T47D (cell line): ENCODE measurements around the gene LSM8.
"Not testable (repeated sequence)": the region's sequence is repeated elsewhere in the genome, so short reads cannot be mapped to it uniquely, and the experiment has no call there.

ENCODE experiments used
- DNase-seq, 2 experiments: peaks; one replicate each; pipeline versions ENCODE4 v3.0.0 to v3.0.0-alpha.2; 2011 to 2012; ENCODE audit warnings: low read depth in 1 of 2, low spot score in 1 of 2
- JUND ChIP-seq: IDR thresholded peaks from 2 replicates; pipeline ENCODE4 v1.6.1; 2012; ENCODE audit warnings: low read depth
- in situ Hi-C: cut with HindIII; loops from 2 replicates; pipeline ENCODE4 v1.10.0; 2016; ENCODE audit warnings: low sequenced_read_pairs, low pct_unique_long_range_greater_than_20kb

The LSM8 gene

DNA sequence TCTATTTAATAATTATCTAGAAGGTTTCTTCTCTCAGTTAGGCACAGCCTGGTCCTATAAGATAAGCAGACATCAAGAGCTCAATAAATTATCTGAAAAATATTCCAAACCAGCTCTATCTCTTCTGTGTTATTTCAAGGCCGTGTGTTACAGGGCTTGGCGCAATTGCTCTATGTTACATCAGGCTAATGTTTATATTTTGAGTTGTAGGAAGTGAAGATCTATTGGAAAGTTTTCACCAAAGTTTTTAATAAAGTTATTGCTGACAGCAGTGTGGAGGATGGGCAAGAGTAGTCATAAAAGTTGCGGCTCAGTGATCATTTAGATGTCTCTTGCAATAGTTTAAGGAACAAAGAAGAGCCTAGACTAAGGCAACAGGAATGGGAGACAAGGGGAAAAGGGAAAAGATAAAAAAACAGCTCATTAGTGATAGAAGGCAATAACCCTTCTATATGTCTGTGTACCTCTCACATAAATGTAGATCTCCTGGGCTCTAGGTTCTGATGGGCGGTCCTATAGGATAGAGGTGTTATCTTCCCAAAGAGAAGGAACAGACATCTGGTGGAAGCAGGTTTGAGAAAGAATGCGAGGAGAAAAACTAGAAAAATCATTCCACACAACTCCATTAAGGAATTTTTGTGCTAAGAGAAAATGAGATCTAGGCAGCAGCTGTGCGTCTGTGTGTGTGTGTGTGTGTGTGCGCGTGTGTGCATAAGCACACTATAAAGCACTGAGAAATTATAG is 34.6 kb downstream of the LSM8 start:
- DNase-seq, result no peak
- TF ChIP-seq JUND, result no peak
- in situ Hi-C loops, result no loop called here

DNA sequence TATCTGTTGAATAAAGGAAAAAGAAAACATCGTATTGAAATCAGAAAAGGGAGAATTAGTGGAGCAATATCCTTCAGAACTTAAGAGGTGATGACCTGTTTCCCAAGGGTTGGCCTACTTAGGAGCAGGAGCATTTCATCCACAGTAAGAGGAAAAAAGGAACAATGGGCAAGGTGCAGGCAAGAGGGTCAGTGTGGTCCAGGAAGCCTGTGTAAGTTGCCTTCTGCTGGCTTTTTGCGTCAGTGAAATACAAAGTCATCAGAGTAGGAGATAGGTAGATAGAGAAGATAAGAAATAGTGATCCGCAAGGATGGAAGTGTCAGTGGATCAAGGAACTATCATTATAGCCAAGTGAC is 35.2 kb downstream of the LSM8 start:
- in situ Hi-C loops, result no loop called here
- DNase-seq, result no peak
- TF ChIP-seq JUND, result no peak

DNA sequence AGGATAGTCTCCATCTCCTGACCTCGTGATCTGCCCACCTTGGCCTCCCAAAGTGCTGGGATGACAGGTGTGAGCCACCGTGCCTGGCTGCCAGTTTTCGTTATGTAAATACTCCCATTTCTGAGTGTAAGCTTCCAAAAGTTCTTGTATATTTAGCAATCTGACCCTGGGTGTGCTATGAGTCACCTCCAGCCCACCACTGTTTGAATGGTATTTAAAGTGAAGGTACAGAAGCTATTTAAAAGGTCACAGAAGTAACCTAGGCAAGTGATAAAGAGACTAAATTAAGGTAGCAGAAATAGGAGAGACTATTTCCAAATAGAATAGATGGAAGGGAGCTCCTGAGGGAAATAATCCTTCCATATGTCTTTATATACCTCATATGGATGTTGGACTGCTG is 36.6 kb downstream of the LSM8 start:
- in situ Hi-C loops, result no loop called here
- DNase-seq, result no peak
- TF ChIP-seq JUND, result no peak

DNA sequence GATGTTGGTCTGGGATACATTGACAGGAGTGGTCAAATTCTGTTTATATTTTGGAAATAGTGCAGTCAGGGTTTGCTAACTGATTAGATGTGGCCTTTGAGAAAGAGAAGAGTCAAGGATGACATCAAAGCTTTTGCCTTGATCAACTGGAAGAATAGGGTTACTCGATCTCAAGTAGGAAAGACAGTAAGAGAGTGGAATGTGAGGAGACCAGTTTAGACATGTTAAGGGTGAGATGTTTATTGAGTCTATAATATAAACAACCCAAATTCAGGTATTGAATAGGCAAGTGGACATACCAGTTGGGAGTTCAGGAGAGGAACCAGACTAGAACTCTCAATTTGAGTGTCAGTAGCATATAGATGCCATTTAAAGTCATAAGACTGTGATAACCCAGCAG is 38.6 kb downstream of the LSM8 start:
- TF ChIP-seq JUND, result no peak
- in situ Hi-C loops, result no loop called here
- no peak for DNase-seq

DNA sequence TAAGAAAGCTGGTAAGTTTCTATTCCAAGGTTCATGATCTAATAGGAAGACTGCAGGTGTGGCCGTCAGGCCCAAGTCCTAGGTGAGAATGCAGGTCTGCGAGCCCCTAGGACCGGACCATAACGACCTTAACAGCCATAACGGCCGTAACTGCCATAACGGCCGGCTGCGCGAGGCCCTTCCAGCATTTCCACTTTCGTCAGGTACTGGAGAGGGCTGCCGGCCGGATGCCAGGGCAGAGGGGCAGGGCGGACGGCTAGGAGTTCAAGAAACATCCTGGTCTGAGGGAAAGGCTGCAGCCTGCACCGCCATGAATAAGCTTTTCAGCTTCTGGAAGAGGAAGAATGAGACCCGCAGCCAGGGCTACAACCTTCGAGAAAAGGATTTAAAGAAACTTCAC is 40.6 kb downstream of the LSM8 start, which contains the start of gene ANKRD7:
ANKRD7 (plus strand) TSS at position 184 of the 400 bp plus-strand sequence; CDS start at position 311, 127 bp downstream.
- in situ Hi-C loops, result no loop called here
- DNase-seq, result no peak
- no peak for TF ChIP-seq JUND

DNA sequence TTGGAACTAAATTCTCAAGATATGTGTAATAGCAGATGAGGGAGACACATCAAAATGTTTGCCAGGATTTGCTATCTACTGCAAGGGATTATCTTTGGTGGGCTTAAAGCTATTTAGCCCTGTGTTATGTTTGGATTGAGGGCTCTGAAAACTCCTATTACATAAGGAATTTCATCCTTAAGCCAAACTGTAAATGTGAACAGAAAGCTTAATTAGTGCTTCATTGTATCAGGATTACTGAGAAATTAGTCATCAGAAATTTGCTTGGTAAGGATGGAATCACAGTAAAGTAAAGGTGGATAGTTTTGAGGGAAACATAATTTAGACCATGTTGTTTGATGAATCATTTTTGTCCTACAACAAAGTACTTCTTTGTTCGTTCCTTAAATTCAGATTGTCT is 48.9 kb downstream of the LSM8 start:
- no peak for DNase-seq
- in situ Hi-C loops, result no loop called here
- no peak for TF ChIP-seq JUND

DNA sequence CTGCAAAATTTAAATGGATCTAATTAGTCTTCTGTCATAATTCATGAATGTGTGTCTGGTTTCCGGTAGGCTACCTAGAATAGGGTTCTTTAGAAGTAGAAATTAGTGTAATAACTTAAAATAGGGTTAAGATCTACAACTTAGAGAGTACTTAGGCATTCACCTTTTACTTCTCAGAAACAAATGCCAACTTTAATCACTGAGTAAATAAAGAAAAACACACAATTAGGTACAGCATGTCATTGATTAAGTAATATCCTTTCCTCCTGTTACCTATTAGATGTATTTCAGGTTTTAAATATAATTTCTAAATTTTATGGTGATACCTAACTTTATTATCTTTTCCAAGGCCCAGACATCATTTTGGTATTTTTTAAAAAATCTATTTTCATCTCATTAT is 49.8 kb downstream of the LSM8 start:
- no peak for DNase-seq
- in situ Hi-C loops, result no loop called here
- TF ChIP-seq JUND, result no peak

DNA sequence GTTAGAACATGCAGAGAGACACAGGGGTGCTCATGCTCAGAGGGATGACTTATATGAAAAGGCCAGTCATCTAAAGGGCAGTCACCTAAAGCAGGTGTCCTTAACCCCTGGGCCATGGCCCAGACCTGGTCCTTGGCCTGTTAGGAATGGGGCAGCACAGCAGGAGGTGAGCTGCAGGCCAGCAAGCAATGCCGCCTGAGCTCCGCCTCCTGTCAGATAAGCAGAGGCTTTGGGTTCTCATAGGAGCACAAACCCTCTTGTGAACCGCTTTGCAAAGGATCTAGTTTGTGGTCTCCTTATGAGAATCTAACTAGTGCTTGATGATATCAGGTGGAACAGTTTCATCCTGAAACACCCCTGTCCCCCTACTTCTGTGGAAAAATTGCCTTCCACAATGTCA is 55.0 kb downstream of the LSM8 start:
- in situ Hi-C loops, result no loop called here
- TF ChIP-seq JUND, result no peak
- no peak for DNase-seq

DNA sequence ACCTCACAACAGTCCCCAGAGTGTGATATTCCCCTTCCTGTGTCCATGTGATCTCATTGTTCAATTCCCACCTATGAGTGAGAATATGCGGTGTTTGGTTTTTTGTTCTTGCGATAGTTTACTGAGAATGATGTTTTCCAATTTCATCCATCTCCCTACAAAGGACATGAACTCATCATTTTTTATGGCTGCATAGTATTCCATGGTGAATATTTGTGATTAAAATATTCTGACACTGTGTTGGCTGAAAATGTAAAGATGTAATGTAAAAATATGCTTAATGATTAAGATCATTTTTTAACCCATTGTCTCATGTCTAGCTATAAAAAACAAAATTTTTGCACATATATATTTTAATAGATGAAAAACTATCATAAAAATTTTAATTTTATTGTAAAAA is 56.4 kb downstream of the LSM8 start:
- in situ Hi-C loops, DNase-seq: not testable (repeated sequence)
